CD4-positive, alpha-beta memory T cell (primary cell): ENCODE results near the gene CLEC16A. TPM values are rescaled to one million over a fixed set of nuclear protein-coding genes. Genes with fewer than 3 reads are reported as not detected.

ENCODE experiments used
- CTCF ChIA-PET: fragments of 350-600 bp; sonication (Branson Sonifier 250); formaldehyde crosslinking; loops from one replicate; lab custom pipeline; 2021; ENCODE audit warnings: inconsistent platforms; ENCODE audit not compliant: partially characterized antibody; lab: Charles Lee
- POLR2A ChIA-PET: fragments of 350-600 bp; sonication (Branson Sonifier 250); formaldehyde crosslinking; loops from one replicate; lab custom pipeline; 2021; ENCODE audit not compliant: partially characterized antibody; lab: Charles Lee
- DNase-seq, 5 donors: peaks; one replicate each; pipeline versions ENCODE4 v3.0.0 to v3.0.0-alpha.2; 2020 to 2022; ENCODE audit warnings: mixed read lengths in 1 of 5
- H3K27ac ChIP-seq: one replicate; pipeline ENCODE4 v1.7.0; 2013; ENCODE audit warnings: low read depth, low read length
- H3K27me3 ChIP-seq: 2 replicates; pipeline ENCODE4 v1.7.0; 2013; ENCODE audit warnings: mild to moderate bottlenecking, low read length, moderate library complexity; ENCODE audit not compliant: insufficient read depth
- H3K36me3 ChIP-seq: 2 replicates; pipeline ENCODE4 v1.7.0; 2013; ENCODE audit warnings: mild to moderate bottlenecking, low read length, moderate library complexity; ENCODE audit not compliant: insufficient read depth
- H3K4me1 ChIP-seq: 2 replicates; pipeline ENCODE4 v1.7.0; 2013; ENCODE audit warnings: mild to moderate bottlenecking, low read length, moderate library complexity; ENCODE audit not compliant: insufficient read depth
- H3K4me3 ChIP-seq, 2 donors: one replicate each; pipeline ENCODE4 v1.7.0; 2013; ENCODE audit warnings: low read length in 2 of 2, mild to moderate bottlenecking in 1 of 2
- H3K9me3 ChIP-seq, 2 donors: one replicate each; pipeline ENCODE4 v1.7.0; 2013; ENCODE audit warnings: low read length in 2 of 2, control low read depth in 1 of 2; ENCODE audit not compliant: control insufficient read depth in 1 of 2
- H3K27ac Mint-ChIP-seq, 7 donors: one replicate each; pipeline ENCODE4 v1.8.0; 2020 to 2021; ENCODE audit warnings: mixed read lengths in 7 of 7, mild to moderate bottlenecking in 6 of 7, inconsistent platforms in 3 of 7, moderate library complexity in 3 of 7
- H3K27me3 Mint-ChIP-seq, 2 donors: one replicate each; pipeline ENCODE4 v1.8.0; 2020 to 2021; ENCODE audit warnings: mixed read lengths in 2 of 2
- H3K36me3 Mint-ChIP-seq, 2 donors: one replicate each; pipeline ENCODE4 v1.8.0; 2020 to 2021; ENCODE audit warnings: mixed read lengths in 2 of 2, inconsistent platforms in 1 of 2, mild to moderate bottlenecking in 1 of 2
- H3K4me1 Mint-ChIP-seq, 4 donors: one replicate each; pipeline ENCODE4 v1.8.0; 2020 to 2021; ENCODE audit warnings: mixed read lengths in 4 of 4, mild to moderate bottlenecking in 1 of 4
- H3K4me3 Mint-ChIP-seq, 8 donors: one replicate each; pipeline ENCODE4 v1.8.0; 2020 to 2021; ENCODE audit warnings: mixed read lengths in 8 of 8, mild to moderate bottlenecking in 7 of 8, moderate library complexity in 6 of 8, inconsistent platforms in 3 of 8
- H3K9me3 Mint-ChIP-seq, 8 donors: one replicate each; pipeline ENCODE4 v1.8.0; 2020 to 2021; ENCODE audit warnings: mixed read lengths in 8 of 8, mild to moderate bottlenecking in 5 of 8, inconsistent platforms in 3 of 8, moderate library complexity in 1 of 8
- intact Hi-C: fragments of 100-400 bp; cut with micrococcal nuclease; formaldehyde crosslinking; loops from one replicate; pipeline ENCODE4 v1.15.1; 2023
- polyA plus RNA-seq, 2 donors: library from polyadenylated mRNA; unstranded; fragments of 300-500 nt; fragmentation: Illumina TruSeq; gene quantifications; one replicate each; pipeline ENCODE4 v1.2.3, GENCODE V29; 2021
- total RNA-seq, 2 experiments: library from RNA; stranded (reverse); gene quantifications; one replicate each; pipeline ENCODE4 v1.2.3, GENCODE V29; 2021

CLEC16A gene
- total and polyA plus RNA-seq, 4 experiments from 2014 or later: 5.2 to 28.4 (median 24.5) TPM

- Histone ChIP-seq H3K36me3 (no peaks in the 10 kb centered on the region), H3K27ac (no peak overlapping the region), H3K27me3 (no peaks in the 10 kb centered on the region), H3K4me3 (no peak overlapping the region), H3K9me3 (no peaks in the 10 kb centered on the region), H3K4me1 (peaks cover 9% of the 10 kb centered on the region)
- DNase-seq: no peak
- POLR2A ChIA-PET: no interaction called here
- Mint-ChIP-seq H3K4me3 (no peak overlapping the region), H3K36me3 (peaks cover 0 to 8% of the 10 kb centered on the region in 2 donors), H3K9me3 (no peaks in the 10 kb centered on the region), H3K4me1 (peaks cover 0 to 12% (median 6%) of the 10 kb centered on the region in 4 donors), H3K27me3 (no peaks in the 10 kb centered on the region), H3K27ac (no peak overlapping the region)
- CTCF ChIA-PET: no interaction called here
- intact Hi-C loops: no loop called here
Observed at GRCh38 chr16:11198375-11198774, 254.0 kb downstream of the CLEC16A start.

GRCh38 chr16:11198828-11199227 lies 254.5 kb downstream of the CLEC16A start:
- peak overlapping the region in 1 of 8 donors; percentile 20 for H3K4me3 Mint-ChIP-seq
- H3K9me3 ChIP-seq: no peaks in the 10 kb centered on the region
- POLR2A ChIA-PET: no interaction called here
- DNase-seq: no peak
- intact Hi-C loops: no loop called here
- CTCF ChIA-PET: no interaction called here
- H3K36me3 ChIP-seq: no peaks in the 10 kb centered on the region
- H3K4me1 ChIP-seq: peaks cover 9% of the 10 kb centered on the region
- H3K27me3 Mint-ChIP-seq: no peaks in the 10 kb centered on the region
- no peak overlapping the region for H3K27ac ChIP-seq
- peak overlapping the region in 1 of 7 donors; percentile 48 for H3K27ac Mint-ChIP-seq
- H3K36me3 Mint-ChIP-seq: peaks cover 0 to 8% of the 10 kb centered on the region in 2 donors
- no peak overlapping the region for H3K4me3 ChIP-seq
- no peaks in the 10 kb centered on the region for H3K9me3 Mint-ChIP-seq
- no peaks in the 10 kb centered on the region for H3K27me3 ChIP-seq
- peaks cover 0 to 12% (median 6%) of the 10 kb centered on the region in 4 donors for H3K4me1 Mint-ChIP-seq

- H3K36me3 Mint-ChIP-seq: peaks cover 0 to 8% of the 10 kb centered on the region in 2 donors
Observed at GRCh38 chr16:11200592-11200991, 256.2 kb downstream of the CLEC16A start.

GRCh38 chr16:11201498-11202259 lies 257.3 kb downstream of the CLEC16A start:
- no peaks in the 10 kb centered on the region for H3K27me3 ChIP-seq
- no peaks in the 10 kb centered on the region for H3K27me3 Mint-ChIP-seq
- peaks cover 4 to 21% (median 12%) of the 10 kb centered on the region in 4 donors for H3K4me1 Mint-ChIP-seq
- ChIA-PET POLR2A (no interaction called here), CTCF (interaction anchor here (1.3 kb wide), 1 partner anchor 191 kb away, joined by 3 read pairs; no protein-coding TSS in a partner anchor)
- H3K36me3 Mint-ChIP-seq: no peaks in the 10 kb centered on the region
- no peak overlapping the region for H3K27ac Mint-ChIP-seq
- no peaks in the 10 kb centered on the region for H3K9me3 Mint-ChIP-seq
- H3K9me3 ChIP-seq: no peaks in the 10 kb centered on the region
- no peak overlapping the region for H3K4me3 Mint-ChIP-seq
- peaks cover 18% of the 10 kb centered on the region for H3K4me1 ChIP-seq
- no peak overlapping the region for H3K4me3 ChIP-seq
- intact Hi-C loops: no loop called here
- no peaks in the 10 kb centered on the region for H3K36me3 ChIP-seq
- DNase-seq: no peak
- no peak overlapping the region for H3K27ac ChIP-seq

More at GRCh38 chr16:11200592-11200991, 256.2 kb downstream of the CLEC16A start:
- no peak overlapping the region for H3K4me3 Mint-ChIP-seq
- no peak overlapping the region for H3K27ac Mint-ChIP-seq
- H3K9me3 Mint-ChIP-seq: no peaks in the 10 kb centered on the region
- Histone ChIP-seq H3K36me3 (no peaks in the 10 kb centered on the region), H3K9me3 (no peaks in the 10 kb centered on the region), H3K27me3 (no peaks in the 10 kb centered on the region), H3K4me1 (peaks cover 9% of the 10 kb centered on the region), H3K4me3 (no peak overlapping the region), H3K27ac (no peak overlapping the region)
- H3K27me3 Mint-ChIP-seq: no peaks in the 10 kb centered on the region
- intact Hi-C loops: no loop called here
- H3K4me1 Mint-ChIP-seq: peaks cover 0 to 12% (median 6%) of the 10 kb centered on the region in 4 donors
- ChIA-PET POLR2A (no interaction called here), CTCF (interaction anchor here (1.3 kb wide), 1 partner anchor 192 kb away, joined by 3 read pairs; no protein-coding TSS in a partner anchor)
- DNase-seq: no peak

- ChIA-PET CTCF (no interaction called here), POLR2A (no interaction called here)
- intact Hi-C loops: no loop called here
- Mint-ChIP-seq H3K4me3 (no peak overlapping the region), H3K4me1 (peaks cover 7 to 28% (median 17%) of the 10 kb centered on the region in 4 donors), H3K36me3 (no peaks in the 10 kb centered on the region), H3K27me3 (no peaks in the 10 kb centered on the region), H3K9me3 (peaks cover 0 to 2% (median 0%) of the 10 kb centered on the region in 8 donors), H3K27ac (peak overlapping the region in 1 of 7 donors; percentile 18)
- H3K27ac ChIP-seq: no peak overlapping the region
- H3K36me3 ChIP-seq: no peaks in the 10 kb centered on the region
- no peak for DNase-seq
- no peaks in the 10 kb centered on the region for H3K27me3 ChIP-seq
- no peaks in the 10 kb centered on the region for H3K9me3 ChIP-seq
- peaks cover 22% of the 10 kb centered on the region for H3K4me1 ChIP-seq
- H3K4me3 ChIP-seq: no peak overlapping the region
Observed at GRCh38 chr16:11202260-11203091, 258.1 kb downstream of the CLEC16A start.

GRCh38 chr16:11203111-11203623 lies 258.8 kb downstream of the CLEC16A start:
- intact Hi-C loops: no loop called here

More at GRCh38 chr16:11203111-11203623, 258.8 kb downstream of the CLEC16A start:
- Histone ChIP-seq H3K36me3 (no peaks in the 10 kb centered on the region), H3K4me1 (peaks cover 22% of the 10 kb centered on the region), H3K9me3 (no peaks in the 10 kb centered on the region), H3K4me3 (no peak overlapping the region), H3K27me3 (no peaks in the 10 kb centered on the region), H3K27ac (no peak overlapping the region)
- DNase-seq: no peak
- ChIA-PET POLR2A (no interaction called here), CTCF (interaction anchor here (0.7 kb wide), 1 partner anchor 235 kb away, joined by 3 read pairs; no protein-coding TSS in a partner anchor)
- Mint-ChIP-seq H3K27ac (peak overlapping the region in 2 of 7 donors; percentile 22 to 78), H3K27me3 (no peaks in the 10 kb centered on the region), H3K9me3 (peaks cover 0 to 3% (median 0%) of the 10 kb centered on the region in 8 donors), H3K4me3 (no peak overlapping the region), H3K36me3 (no peaks in the 10 kb centered on the region), H3K4me1 (peaks cover 7 to 28% (median 15%) of the 10 kb centered on the region in 4 donors)
